Hypothalamus (tissue), 51 donors: ENCODE measurements around the gene TCF4.

ENCODE experiments used
- DNase-seq, 51 donors: peaks; one replicate each; lab custom pipeline; 2025; lab: John Stamatoyannopoulos, UW

Gene TCF4

DNA sequence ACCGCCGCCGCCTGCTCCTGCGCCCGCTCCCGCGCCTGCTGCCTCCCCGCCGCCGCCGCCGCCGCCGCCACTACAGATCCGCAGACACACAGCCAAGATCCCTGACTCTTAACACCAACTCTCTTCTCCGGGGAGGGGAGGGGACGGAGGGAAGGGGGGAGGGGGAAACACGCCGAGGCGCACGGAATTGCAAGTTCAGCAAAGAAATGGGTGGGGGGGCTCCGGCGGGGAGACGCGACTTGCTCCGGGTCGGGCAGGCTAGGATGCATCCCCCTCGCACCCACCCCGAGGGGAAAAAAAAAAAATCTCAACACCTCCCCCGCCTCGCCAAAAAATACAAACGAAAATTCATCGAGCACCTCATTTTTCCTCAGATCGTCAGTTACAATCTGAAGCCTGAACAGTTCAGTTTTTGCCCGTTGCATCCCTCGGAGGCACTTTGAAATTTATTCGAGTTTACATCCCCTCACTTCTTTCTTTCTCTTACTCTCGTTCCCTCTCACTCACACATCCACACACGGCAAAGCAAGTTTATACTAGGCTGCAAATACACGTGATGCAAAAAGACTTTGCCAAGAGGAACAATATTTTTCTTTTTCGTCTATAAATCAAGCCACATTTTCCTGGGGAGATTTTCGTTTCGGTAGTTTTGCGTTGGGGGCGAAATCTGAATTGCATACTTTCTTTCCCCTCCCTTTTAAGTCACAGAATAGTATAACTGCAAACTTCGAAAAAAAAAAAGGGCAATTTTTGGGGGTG, at the start of gene TCF4:
Gene TCF4, minus strand, starts transcription at position 82 of the 759 bp plus-strand sequence. CDS start 1,076 bp downstream, outside the sequence.
- peak in 45 of 51 donors; percentile 4 to 87 (median 36) for DNase-seq

DNA sequence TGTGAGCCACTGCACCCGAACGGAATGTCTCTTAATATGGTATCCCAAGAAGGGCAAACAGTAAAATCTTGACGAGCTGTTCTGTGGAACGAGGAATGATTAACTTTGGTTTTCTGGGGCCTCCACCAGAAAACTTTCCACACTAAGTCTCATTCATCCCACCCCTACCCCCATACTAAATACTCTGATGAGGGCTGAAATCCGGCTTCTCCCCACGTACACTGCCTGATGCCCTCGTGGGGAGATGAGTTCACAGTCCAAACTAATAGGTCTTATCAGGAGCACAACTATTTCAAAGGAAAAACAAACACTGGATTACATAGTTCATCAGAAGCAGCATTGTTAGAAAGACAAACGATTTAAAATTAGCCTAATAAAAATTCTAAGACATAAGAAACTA, 49.2 kb upstream of the TCF4 start:
- no peak for DNase-seq

DNA sequence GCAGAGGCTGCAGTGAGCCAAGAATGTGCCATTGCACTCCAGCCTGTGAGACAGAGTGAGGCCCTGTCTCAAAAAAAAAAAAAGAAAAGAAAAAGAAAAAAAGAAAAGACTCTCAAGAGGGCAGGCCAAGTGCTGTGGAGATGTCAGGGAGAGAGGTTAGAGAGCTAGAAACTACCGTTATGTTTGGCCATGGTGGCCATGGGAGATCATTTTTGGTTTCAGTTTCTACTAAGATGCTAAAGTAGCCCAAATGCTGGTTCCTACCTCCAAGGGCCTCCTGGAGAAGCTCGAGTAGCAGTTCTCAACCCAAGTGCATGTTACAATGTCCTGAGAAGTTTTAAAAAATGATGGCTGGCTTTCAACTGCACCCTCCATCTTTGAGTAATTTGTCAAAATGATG, 47.4 kb upstream of the TCF4 start:
- DNase-seq: no peak

DNA sequence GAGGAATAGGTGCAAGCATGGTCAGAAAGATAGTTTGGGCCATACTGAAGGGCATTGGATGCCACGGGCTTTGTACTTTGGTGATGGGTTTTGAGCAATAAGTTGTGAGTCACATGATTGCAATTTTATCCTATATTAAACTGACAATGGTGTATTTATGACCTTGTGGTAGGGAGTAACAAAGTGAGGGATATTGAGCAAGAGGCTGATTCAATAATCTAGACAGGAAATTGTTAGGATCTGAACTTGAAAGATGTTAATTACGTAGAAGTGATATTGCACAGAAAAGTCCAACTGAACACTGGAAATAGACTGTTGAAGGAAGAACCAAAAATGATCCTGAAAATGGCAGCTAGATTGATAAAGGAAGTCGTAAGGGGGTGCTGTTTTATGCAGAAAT, 46.6 kb upstream of the TCF4 start:
- DNase-seq: no peak

DNA sequence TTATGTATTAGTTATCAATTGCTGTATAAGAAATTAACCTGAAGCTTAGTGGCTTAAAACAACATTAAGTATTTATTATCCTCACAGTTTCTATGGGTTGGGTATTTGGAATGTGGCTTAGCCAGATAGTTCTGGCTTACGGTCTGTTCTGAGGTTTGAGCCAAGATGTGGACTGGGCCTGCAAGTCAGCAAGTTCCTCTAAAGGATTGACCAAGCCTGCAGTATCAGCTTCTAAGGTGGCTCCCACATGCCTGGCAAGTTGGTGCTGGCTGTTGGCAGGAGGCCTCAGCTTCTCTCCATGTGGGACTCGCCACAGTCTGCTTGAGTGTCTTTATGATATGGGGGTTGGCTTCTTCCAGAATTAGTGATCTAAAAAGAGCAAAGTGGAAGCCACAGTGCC, 45.0 kb upstream of the TCF4 start:
- DNase-seq: no peak

DNA sequence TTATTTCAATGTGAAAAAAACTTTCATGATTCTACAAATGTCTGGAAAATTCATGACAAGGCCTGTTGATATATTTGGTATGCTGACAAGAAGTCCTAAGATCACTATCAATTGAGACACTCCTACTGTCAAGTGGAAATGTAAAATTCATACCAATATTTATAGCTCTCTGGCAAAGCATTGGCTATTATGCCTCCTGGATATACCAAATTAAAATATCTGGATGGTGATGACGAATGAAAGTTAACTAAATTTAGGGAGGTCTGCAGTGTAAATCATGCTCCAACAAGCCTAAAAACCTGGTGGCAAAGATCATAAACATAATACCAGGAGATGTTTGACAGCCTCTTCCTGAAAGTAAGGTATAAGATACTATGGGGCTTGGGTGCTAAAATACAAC, 41.1 kb upstream of the TCF4 start:
- no peak for DNase-seq

DNA sequence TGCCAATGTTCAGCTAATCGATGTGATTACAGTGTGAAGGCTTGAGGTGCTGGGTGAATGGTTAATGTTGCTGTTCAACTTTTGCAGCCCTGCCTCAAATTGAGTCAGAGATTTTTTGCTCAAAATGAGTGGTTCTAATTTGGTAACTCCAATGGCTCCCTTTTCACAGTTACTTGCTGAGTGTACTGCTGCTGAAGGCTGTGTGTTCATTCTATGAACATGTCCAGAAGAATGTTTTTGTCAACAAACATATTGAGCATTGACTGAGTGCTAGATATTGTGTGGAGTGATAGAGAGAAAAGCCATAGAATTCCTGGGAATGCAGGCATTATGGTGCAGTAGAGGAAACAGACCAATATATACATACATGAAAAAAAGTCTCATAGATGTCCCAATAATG, 39.0 kb upstream of the TCF4 start:
- DNase-seq: no peak

DNA sequence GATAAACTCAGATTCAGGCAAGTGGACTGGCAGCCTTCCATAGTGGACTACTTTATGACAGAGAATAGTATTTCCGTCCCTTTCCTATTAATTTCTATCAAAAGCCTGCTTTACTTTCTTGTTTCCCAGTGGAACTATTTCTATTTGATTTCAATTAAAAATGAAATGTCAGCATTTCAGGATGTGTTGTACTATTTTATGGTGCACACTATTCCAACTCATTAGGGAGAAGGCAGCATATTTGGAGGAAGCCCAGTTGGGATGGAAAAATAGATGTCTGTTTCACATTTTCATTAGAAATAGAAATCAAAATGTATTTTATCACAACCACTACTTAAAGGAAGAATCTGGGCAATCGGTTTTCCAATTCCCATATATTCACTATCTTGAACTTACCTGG, 37.9 kb upstream of the TCF4 start:
- no peak for DNase-seq

DNA sequence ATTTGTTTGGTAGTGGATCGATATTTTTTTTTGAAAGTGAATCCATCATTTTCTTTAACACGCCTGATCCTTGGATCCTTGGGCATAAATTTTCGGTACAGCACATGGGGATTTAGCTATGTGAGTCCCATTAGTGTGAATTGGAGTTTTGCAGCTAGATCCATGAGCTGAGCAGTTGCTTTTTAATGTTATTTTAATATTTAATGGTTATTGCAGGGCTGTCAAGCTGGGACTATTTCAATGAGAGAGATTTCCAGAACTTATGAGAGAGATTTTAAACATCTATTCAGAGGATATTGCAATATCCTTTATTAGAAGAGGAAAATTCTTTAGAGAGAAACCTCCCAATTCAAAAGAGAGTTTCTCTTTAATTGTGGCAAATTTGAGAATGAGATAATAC, 35.6 kb upstream of the TCF4 start:
- no peak for DNase-seq

DNA sequence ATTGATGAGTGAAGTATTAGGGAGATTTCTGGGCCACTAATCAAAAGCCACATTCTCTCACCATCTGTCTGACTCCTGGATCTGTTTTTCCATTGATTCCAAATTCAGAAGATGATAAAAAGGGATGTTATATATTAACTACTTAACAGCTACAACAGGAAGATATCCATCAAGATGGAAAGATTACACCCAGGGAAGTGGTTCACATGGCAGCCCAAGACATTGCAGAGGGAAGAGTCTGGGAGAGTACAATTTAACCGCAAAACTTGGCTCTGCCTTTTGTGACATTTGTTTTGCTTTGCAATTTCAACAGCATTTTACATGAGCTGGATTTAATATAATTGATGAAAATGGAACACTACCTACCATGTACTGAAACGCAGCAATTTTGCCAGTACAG, 22.5 kb upstream of the TCF4 start:
- DNase-seq: no peak

DNA sequence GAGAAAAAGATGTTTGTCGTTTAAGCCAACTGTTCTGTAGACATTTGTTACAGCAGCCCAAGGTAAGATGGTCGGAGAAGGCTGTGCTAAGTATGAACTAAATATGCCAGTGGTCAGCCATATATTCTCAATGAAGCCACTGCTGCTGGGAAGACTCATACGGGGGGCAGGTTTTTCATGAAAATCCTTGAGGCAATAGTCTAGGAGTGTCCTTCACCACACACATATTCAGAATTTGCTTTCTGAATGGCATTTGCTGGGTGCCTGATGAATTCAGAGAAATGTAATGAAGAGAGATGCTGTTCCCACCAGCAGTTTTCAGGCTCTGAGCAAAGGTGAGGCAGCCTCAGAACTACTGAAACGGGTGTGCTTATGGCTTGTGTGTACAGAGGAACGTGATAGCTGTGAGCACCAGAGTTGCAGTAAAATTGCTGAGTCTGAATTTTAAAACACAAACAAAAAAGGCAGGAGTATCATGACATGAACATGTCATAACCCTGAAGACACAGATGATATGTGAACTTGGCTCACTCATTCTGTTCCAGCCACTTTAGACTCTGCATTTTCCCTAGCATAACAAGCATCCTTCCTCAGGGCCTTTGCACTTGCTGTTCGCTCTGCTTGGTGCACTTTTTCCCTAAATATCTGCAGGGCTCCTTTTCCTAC, 21.3 kb upstream of the TCF4 start:
- no peak for DNase-seq

DNA sequence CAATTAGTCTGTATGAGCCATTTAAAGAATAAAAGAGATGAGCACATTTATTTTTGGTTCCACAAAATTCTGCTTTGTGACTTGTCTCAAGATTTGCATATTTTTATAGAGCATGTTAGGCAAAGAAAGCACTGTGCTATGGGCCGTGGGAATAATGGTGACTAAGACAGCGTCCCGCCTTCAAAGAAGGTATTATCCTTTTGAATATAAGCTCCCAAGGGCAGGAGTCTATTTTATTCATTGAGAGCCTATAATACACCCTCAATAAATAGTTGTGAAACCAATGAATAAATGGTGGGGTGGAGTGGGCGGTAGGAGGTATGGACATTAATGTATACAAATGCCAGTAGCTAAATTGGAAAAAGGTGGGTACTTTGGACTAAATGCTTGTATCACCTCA, 20.5 kb upstream of the TCF4 start:
- DNase-seq: no peak

DNA sequence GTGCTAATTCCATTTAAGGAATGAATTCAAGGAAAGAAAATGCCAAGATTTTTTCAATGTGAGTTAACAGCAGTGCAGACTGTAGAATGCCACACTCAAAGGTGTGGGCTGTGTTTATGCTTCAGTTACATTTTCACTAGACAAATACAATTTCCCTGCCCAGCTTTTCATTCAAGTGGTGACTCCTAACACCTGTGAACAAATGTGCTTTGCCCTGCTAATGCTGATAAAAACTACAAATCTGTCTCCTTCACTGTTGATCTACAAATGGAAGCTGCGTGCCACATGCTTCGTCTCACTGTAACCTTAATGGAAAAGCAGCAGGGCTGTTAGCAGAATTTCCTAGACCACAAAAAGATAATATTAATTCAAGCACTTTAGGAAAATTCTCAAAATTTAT, 19.8 kb upstream of the TCF4 start:
- DNase-seq: no peak

DNA sequence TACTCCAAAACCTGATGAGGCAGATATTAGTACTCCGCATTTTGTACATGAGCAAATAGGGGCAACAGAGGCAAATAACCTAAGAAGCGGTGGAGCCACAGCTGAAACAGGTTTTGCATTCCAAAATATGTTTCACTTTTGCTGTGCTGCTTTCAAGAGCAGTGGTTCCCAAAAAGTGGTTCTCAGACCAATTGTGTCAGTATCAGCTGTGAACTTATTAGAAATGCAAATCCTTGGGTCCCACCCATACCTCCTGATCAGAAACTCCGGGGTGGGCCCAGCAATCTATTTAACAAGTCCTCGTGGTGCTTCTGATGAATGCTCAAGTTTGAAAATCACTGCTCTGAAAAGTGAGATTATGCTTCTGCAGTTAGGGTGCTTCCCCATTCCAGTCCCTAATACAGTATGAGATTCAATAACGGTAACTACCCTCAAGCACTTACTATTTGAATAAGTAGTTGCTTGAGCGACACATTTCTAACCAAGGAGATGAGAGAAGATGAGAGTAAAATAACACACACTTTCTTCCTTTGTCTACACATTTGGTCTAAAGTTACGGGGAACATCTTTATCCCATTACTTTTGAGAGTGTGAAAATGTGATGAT, 17.8 kb upstream of the TCF4 start:
- no peak for DNase-seq

DNA sequence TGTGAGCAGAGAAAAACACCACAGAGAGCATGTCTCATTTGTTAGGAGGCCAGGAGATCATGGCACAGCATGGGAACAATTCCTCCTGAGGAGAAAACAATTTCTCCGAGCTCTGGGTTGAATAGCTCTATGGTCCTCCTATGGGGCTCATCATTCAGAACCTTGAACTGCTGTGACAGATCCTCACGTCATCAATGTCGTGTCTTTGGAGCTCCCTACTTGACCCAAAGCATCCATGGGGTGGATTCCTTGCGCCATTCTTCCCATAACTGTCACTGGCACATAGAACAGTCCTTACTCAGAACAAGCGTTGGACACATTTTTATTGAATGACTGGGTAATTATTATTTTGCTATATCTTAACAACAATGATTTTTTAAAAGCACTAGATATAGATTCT, 15.8 kb upstream of the TCF4 start:
- DNase-seq: no peak

DNA sequence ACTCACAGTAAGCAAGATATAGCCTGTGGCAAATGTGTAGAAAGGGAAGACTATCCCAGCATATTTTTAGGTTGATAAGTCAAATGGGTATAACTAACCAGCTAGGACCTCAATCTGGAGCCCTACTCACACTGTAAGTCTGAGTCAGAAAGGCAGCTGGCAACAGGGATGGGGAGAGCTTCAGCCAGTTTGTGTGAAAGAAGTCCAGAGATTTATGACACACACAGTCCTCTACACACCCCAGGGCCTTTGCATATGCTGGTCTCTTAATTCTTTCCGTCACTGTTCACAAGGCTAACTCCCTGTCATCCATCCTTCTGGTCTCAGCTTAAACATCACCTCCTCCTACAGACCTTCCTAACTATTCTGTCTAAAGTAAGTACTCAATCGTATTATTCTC, 5.9 kb upstream of the TCF4 start:
- DNase-seq: no peak

DNA sequence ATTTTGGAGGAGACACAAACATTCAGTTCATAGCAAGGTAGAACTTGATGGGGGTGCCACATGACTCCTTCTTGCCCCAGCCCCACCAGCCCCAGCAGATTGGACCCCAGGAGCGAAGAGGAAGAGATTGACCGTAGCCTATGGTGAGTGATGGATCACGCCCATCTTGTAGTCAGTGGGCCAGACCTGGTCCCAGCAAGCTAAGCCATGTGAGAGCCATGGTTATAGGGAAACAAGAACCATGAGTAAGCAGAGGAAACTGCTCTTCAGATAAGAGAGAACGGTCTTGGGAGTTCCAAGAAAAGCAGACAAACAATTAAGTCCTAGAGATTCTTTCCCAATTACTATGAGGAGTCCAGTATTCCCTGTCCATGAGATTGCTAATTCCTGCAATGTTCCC, 4.6 kb upstream of the TCF4 start:
- no peak for DNase-seq

DNA sequence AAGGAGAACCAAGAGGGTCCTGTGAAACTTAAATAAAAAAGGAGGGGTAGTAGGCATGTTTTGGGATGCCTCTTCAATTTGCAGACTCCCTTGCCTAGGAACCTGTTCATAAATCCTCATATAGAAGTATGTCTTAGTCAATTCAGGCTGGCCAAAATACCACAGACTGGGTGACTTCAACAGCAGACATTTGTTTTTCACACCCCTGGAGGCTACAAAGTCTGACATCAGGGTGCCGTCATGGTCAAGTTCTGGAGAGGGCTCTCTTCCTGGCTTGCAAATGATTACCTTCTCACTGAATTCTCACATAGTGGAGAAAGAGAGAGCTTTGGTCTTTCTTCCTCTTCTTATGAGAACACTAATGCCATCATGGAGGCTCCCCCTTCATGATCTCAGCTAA, 4.1 kb upstream of the TCF4 start:
- no peak for DNase-seq

DNA sequence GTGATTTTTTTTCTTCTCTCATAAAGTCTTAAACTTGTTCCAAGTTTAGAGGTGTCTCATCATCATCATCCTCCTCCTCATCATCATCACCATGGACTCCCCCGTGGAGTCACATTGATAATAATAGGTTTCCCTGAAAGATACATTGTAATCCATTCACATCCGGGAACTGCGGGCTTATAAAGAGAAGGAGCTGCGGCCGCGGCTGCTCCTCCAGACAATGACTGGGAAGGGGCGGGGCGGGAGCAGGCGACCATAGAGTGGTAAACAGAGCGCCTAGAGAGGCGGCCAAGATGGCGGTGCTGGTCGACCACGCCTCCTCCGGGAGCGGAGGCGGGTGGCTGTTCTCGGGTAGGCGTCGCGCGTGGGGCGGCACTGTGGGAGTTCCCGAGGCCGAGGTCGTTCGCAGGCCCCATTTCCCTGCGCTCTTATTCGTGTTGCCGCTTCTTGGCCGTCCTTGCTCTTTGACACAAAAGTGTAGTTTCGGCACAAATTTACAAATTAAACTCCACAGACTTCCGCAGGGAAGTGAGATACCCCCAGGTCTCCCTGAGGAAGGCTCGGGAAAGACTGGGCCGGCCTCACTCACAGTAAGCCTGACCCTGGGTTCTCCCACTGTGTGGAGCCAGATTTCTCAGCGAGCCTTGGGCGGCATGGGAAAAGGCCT, 1.8 kb upstream of the TCF4 start:
- peak; percentile 52 to 95 (median 90) for DNase-seq

DNA sequence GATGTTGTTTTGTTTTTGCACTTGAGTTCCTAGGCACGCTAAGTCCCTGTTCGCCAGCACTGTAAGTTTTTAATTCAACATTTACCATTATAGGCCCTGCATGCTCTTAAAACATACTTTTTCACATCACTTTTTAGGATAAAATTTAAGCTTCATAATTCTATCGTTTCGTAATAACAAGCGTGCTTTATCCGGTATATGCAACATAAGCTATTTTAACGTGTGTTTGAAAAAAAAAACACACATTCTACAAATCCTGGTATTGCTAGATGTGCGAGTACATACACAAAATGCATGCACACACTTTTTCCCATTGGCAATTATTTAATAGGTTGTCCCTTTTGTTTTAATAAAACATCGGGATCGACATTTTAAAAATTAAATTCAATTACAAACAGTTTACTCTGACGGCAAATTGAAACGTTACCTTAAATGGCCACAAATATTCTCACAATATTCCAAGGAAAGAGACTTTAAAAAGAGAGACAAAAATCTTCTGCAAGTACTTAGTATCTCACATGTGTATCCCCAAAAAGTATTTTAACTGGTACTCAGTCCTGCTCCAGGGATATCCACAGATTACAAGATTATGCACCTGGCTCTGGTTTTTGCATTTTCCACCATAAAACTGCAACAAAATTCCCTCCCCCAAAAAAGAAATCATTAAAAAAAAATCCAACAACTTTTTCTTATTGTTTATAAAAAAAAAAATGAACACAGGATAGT, 1.0 kb upstream of the TCF4 start:
- DNase-seq: peak in 1 of 51 donors; percentile 77
